ENCODE measurements around the gene VWA2. TPM values are rescaled to one million over a fixed set of nuclear protein-coding genes. Genes with fewer than 3 reads are reported as not detected.

VWA2 gene
- total and polyA plus RNA-seq, 2 donors (not counting 1 experiment from before 2014, with no cell fraction given), result not detected

DNA sequence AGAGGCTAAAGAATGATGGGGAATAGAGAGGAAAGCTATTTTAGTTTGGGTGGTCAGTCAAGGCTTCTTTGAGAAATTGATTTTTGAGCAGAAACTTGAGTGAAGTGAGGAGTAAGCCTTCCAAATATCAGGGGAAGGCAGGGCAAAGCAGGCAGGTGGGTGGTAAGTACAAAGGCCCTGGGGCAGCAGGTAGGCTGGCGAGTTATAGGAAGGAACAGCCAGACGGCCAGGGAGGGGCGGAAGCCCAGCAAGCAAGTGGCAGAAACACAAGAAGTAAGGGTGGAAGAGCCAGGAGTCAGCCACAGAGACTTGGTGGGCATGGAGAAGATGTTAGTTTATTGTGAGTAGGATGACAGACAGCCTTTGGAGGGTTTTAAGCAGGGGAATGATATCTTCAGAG, 34.9 kb downstream of the VWA2 start:
- no peak for DNase-seq

DNA sequence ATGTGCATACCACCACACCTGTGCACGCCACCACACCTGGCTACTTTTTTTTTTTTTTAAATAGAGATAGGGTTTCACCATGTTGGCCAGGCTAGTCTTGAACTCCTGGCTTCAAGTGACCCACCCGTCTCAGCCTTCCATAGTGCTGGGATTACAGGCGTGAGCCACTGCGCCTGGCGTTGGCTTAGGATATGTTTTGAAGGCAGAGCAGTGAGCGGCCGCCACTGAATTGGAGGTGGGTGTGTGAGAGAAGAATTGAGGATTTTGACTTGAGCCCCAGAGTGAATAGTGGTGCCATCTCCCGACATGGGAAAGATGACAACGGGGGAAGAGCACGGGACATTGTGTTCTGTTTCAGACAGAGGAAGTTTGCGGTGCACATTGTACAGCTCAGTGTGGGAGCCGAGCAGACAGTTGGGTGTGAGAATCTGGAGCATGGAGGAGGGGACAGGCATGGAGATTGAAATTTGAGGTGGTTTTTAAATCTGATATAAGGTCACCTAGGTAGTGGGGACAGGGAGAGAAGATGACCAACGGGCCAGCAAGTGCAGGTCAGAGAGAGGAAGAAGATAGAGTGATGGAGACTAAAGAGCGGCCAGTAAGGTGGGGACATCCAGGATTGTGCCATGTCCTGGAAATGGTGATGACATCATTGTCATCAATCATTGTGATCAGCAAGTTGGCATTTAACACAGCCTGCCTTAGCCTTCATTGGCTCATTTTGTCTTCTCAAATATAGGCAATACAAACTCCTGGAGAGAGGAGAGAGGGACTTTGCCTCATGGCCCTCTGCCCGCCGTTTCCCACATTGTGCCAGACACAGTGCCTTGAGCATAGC, 35.8 kb downstream of the VWA2 start:
- Histone ChIP-seq H4K20me1 (ENCODE audit: control insufficient read depth, insufficient read depth, low read length, poor library complexity, severe bottlenecking) (no peaks in the 10 kb centered on the region), H2AFZ (ENCODE audit: insufficient read depth, low read depth, low read length, poor library complexity, severe bottlenecking) (no peak overlapping the region), H3K79me2 (ENCODE audit: control insufficient read depth, insufficient read depth, low read length) (no peaks in the 10 kb centered on the region), H3K27ac (ENCODE audit: low read length in 2 of 2) (no peak overlapping the region), H3K4me2 (replicated peaks; ENCODE audit: low read depth, low read length, poor library complexity, severe bottlenecking) (no peak overlapping the region), H3K4me3 (ENCODE audit: control extremely low read depth in 1 of 5, extremely low read depth in 1 of 5, insufficient read depth in 1 of 5, low read depth in 2 of 5, low read length in 4 of 5) (no peak overlapping the region), H3K27me3 (replicated peaks in 1 of 4; ENCODE audit: control extremely low read depth in 1 of 4, control insufficient read depth in 3 of 4, insufficient read depth in 4 of 4, low read length in 3 of 4) (peaks cover 0 to 6% (median 0%) of the 10 kb centered on the region in 4 experiments), H3K36me3 (replicated peaks in 1 of 2; ENCODE audit: control extremely low read depth in 1 of 2, control insufficient read depth in 1 of 2, extremely low read depth in 1 of 2, insufficient read depth in 2 of 2, low read length in 1 of 2) (no peaks in the 10 kb centered on the region), H3K4me1 (ENCODE audit: control insufficient read depth in 2 of 2, insufficient read depth in 2 of 2, low read length in 2 of 2) (no peaks in the 10 kb centered on the region), H3K9ac (ENCODE audit: low read length) (no peak overlapping the region), H3K9me3 (ENCODE audit: control extremely low read depth in 1 of 3, control insufficient read depth in 2 of 3, insufficient read depth in 1 of 3, low read length in 2 of 3) (no peaks in the 10 kb centered on the region)
- H3K27me3 Mint-ChIP-seq, result peaks cover 27% of the 10 kb centered on the region
- no peaks in the 10 kb centered on the region for H3K9me3 Mint-ChIP-seq (ENCODE audit: insufficient read depth)
- intact Hi-C loops (cut with micrococcal nuclease), result no loop called here
- ChIA-PET CTCF (no interaction called here), POLR2A (no interaction called here)
- 93% methylated on average over 15 of the region's 16 CpGs for WGBS (ENCODE audit: insufficient coverage)
- ATAC-seq (ENCODE audit: low read depth), result no peak
- H3K4me3 Mint-ChIP-seq, result no peak overlapping the region
- no peak for DNase-seq
- H3K4me1 Mint-ChIP-seq, result no peaks in the 10 kb centered on the region
- TF ChIP-seq EZH2 (IDR thresholded peaks at IDR 0.05; ENCODE audit: borderline replicate concordance, insufficient read depth, low read depth, low read length, poor library complexity, severe bottlenecking), result no peak
- TF ChIP-seq, protein P1, sequence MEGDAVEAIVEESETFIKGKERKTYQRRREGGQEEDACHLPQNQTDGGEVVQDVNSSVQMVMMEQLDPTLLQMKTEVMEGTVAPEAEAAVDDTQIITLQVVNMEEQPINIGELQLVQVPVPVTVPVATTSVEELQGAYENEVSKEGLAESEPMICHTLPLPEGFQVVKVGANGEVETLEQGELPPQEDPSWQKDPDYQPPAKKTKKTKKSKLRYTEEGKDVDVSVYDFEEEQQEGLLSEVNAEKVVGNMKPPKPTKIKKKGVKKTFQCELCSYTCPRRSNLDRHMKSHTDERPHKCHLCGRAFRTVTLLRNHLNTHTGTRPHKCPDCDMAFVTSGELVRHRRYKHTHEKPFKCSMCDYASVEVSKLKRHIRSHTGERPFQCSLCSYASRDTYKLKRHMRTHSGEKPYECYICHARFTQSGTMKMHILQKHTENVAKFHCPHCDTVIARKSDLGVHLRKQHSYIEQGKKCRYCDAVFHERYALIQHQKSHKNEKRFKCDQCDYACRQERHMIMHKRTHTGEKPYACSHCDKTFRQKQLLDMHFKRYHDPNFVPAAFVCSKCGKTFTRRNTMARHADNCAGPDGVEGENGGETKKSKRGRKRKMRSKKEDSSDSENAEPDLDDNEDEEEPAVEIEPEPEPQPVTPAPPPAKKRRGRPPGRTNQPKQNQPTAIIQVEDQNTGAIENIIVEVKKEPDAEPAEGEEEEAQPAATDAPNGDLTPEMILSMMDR (IDR thresholded peaks at IDR 0.05), result no peak
- no peak overlapping the region for H3K27ac Mint-ChIP-seq

More for the DNA sequence above, 34.9 kb downstream of the VWA2 start:
- H3K4me1 ChIP-seq (ENCODE audit: control insufficient read depth in 2 of 2, insufficient read depth in 2 of 2, low read length in 2 of 2), result no peaks in the 10 kb centered on the region
- H3K9ac ChIP-seq (ENCODE audit: low read length), result no peak overlapping the region
- Mint-ChIP-seq H3K4me1 (no peaks in the 10 kb centered on the region), H3K9me3 (ENCODE audit: insufficient read depth) (no peaks in the 10 kb centered on the region), H3K4me3 (no peak overlapping the region), H3K27me3 (peaks cover 27% of the 10 kb centered on the region), H3K27ac (no peak overlapping the region)
- H3K79me2 ChIP-seq (ENCODE audit: control insufficient read depth, insufficient read depth, low read length), result no peaks in the 10 kb centered on the region
- H3K27ac ChIP-seq (ENCODE audit: low read length in 2 of 2), result no peak overlapping the region
- no peak overlapping the region for H3K4me3 ChIP-seq (ENCODE audit: control extremely low read depth in 1 of 5, extremely low read depth in 1 of 5, insufficient read depth in 1 of 5, low read depth in 2 of 5, low read length in 4 of 5)
- TF ChIP-seq, protein P1 (IDR thresholded peaks at IDR 0.05), result no peak
- TF ChIP-seq EZH2 (IDR thresholded peaks at IDR 0.05; ENCODE audit: borderline replicate concordance, insufficient read depth, low read depth, low read length, poor library complexity, severe bottlenecking), result no peak
- H3K9me3 ChIP-seq (ENCODE audit: control extremely low read depth in 1 of 3, control insufficient read depth in 2 of 3, insufficient read depth in 1 of 3, low read length in 2 of 3), result no peaks in the 10 kb centered on the region
- no peaks in the 10 kb centered on the region for H4K20me1 ChIP-seq (ENCODE audit: control insufficient read depth, insufficient read depth, low read length, poor library complexity, severe bottlenecking)
- H3K36me3 ChIP-seq (replicated peaks in 1 of 2; ENCODE audit: control extremely low read depth in 1 of 2, control insufficient read depth in 1 of 2, extremely low read depth in 1 of 2, insufficient read depth in 2 of 2, low read length in 1 of 2), result no peaks in the 10 kb centered on the region
- H3K4me2 ChIP-seq (replicated peaks; ENCODE audit: low read depth, low read length, poor library complexity, severe bottlenecking), result no peak overlapping the region
- no peak overlapping the region for H2AFZ ChIP-seq (ENCODE audit: insufficient read depth, low read depth, low read length, poor library complexity, severe bottlenecking)
- intact Hi-C loops (cut with micrococcal nuclease), result no loop called here
- H3K27me3 ChIP-seq (replicated peaks in 1 of 4; ENCODE audit: control extremely low read depth in 1 of 4, control insufficient read depth in 3 of 4, insufficient read depth in 4 of 4, low read length in 3 of 4), result peaks cover 0 to 6% (median 0%) of the 10 kb centered on the region in 4 experiments
- WGBS (ENCODE audit: insufficient coverage), result 88% methylated on average over 3 of the region's 3 CpGs
- ChIA-PET CTCF (no interaction called here), POLR2A (no interaction called here)
- no peak for ATAC-seq (ENCODE audit: low read depth)

All from B cell (primary cell).